GDM1 (cell line): Measurements from ENCODE around the gene PRKCE.

ENCODE experiments used
- DNase-seq: peaks from one replicate; lab custom pipeline; 2025; lab: John Stamatoyannopoulos, UW

Gene PRKCE

DNA sequence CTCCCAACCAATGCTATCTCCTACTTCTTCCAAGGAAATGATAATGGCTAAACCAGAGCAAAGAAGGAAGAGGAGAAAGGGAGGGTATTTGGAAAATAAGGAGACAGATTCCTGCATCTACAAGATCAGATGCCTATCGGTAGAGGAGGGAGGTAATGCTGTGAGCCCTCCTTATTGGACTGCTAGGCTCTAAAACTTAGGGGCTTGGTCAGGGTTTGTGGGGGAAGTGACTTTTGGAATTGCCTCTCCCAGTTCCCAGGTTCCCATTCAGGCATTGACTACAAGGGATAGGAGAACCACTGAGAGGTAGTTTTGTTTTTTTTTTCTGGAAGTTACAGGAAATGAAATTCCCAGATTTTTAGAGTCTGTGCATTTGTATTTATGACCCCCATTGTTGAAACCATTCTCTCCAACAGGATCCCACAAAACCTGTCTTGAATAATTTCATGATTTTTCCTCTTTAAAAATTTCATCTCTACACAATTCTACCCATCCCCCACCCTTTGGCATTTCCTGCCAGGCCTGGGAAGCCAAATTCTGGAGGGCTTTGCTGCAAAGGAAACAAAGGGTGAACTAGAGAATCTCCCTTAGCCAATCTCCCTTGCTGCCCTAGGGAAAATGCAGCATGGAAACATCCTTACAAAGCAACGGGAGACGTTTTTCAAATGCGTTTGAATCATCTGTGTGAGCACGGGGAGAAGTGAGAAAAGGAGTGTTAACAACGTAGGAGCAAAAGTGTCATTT is 363.6 kb downstream of the PRKCE start:
- no peak for DNase-seq

- DNase-seq: no peak
These were observed 364.2 kb downstream of the PRKCE start for GRCh38 chr2:46015671-46016070.

DNA sequence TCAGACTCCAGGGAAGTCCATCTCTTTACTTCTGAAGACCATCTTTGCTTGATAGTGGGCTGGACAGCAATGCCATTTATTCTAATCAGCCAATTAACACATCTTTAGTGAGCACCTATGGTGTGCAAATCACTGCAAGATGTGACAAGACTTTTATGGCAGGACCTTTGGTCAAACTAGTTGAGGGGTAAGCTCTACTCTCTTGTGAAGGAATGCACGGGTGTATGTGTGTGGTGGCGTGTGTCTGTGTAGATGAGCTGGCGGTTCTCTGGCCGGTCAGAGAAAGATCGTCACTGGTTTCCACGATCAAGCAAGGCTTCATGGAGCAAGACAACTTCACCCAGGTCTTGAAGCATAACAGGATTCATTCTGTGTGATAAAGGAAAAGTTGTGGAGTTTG is 364.6 kb downstream of the PRKCE start:
- no peak for DNase-seq

- no peak for DNase-seq
These were observed 367.5 kb downstream of the PRKCE start for GRCh38 chr2:46018773-46019591.

DNA sequence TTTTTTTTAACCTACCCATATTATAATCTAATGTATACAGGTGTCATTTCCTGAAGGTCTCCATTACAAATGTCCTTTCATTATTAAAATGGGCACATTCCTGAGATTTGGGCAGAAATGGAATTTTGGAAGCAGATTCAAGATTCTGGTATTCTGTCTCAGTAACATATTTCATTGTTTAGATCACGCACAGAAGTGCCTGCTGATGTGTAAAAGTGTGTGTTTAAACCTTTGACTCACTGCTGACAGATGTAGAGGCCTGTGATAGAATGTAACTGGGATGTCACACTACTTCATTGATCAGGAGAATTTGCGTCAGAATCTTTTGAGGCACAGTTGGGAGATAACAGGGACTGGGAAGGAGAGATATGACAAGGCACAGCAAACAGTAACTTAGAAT is 368.9 kb downstream of the PRKCE start:
- DNase-seq: no peak

DNA sequence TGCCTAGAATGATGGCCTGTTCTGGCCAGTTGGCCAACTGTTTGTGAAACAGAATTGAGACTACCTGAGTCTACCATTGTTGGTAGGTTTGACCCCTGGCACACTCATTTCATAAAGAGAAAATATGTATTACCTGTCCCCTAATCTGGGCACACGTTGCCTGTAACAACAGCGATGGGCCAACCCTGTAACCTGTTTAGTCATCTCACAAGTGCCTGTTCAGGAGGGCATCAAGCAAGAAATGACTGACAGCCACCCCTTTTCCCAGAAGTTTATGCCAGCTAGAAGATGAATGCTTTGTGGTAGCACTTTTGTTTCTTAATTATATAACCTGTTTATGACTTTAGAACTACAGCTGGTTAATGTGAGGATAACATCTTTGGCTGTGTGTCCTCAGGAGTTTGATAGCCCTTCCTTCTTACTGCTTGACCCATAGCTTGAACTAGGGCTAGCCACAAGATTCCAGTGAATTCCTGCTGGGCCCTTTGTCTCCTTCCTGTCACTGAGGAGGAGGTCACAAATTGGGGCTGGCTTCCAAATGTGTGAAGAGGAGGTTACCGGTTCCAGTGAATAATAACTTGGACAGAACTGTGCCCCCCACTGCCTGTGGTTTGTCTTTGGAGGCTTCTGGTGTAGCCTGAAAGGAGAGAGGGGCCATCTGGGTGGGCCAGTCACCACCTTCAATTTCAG is 371.8 kb downstream of the PRKCE start:
- no peak for DNase-seq

DNA sequence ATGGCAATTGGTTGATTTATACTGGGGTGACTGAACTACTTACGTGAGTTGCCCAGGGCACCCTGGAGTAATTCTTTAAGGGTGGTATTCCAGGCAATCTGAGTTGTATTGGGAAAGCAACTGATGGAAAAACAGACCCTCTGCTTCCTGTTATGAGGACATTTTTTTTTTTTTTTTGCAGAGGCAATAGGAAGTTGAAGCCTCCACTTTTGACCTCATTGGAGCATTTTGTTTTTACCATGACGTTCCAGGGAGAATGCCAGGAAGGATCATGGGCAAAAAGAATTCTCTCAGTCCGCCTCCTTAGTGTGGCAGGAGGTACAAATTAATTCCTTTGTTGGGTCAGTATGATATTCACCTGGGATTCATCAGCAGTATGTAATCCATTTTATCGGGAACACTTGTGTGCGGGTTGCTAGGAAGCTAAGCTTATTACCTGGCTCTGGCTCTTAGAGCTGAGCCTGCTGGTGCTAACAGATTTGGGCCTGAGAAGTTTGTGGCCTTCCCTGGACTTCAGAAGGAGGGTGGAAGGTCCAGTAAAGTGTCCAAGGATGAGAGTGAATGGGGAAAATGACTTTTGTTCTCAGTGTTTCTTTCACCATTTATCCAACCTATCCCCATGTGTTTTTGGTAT is 372.8 kb downstream of the PRKCE start:
- no peak for DNase-seq

DNA sequence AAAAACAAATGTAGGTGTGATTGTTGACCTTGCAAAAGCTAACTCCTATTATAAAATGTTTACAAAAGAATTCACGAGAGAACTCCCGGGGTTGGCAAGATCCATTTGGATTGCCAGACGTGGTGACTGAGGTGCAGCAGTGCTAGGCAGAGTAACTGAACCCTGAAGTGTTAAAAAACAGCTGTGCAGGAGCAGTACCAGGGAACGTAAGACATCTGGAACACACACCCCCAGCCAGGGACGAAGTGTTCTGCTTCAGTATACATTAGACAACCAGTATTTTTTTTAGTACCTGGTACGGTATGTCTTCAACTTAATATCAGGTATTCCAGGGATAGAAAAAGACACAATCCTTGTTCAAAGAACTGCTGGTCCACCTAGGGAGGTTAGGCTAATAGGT is 373.6 kb downstream of the PRKCE start:
- no peak for DNase-seq

DNA sequence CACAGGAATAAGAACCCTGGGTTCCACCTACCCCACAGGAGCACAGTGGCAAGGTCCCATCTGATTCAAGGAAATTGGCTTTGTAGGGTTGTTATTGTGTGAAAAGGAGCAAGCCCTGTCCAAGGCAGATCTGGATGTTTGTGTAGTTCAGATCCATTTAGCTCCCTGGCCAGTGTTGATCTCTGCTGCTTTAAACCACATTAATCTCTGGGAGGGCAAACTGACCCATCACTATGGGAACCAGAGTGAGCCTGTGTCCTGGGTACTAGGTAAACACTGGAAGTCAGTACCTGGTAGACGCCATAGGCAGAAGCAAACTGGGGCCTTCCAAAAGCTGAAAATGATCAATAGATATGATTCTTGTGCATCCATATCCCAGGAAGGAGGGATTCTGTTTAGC is 374.2 kb downstream of the PRKCE start:
- DNase-seq: no peak

- DNase-seq: no peak
These were observed 375.0 kb downstream of the PRKCE start for GRCh38 chr2:46026431-46026830.

DNA sequence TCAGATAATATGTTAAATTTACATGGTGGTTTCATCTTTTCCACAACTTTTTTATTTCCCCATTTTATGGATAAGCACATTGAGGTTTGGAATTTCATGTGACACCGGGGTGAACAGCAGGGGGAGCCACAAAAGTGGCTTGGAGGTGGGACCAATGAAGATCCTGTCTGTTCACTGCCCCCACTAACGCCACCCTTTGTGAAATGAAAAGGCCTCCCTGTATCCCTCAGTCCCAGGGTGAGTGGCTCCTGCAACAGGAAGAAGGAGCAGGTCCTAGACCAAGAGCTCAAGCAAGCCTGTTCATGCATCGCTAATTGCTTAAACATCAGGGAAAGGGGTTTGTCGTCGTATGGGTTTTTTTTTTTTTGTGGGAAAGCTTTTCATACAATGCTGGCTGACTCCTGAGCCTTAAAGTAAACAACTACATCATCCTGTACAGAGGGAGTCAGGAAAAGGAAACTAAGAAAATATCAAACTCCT is 377.9 kb downstream of the PRKCE start:
- DNase-seq: no peak

GRCh38 chr2:46030330-46030729 is 378.9 kb downstream of the PRKCE start:
- no peak for DNase-seq

DNA sequence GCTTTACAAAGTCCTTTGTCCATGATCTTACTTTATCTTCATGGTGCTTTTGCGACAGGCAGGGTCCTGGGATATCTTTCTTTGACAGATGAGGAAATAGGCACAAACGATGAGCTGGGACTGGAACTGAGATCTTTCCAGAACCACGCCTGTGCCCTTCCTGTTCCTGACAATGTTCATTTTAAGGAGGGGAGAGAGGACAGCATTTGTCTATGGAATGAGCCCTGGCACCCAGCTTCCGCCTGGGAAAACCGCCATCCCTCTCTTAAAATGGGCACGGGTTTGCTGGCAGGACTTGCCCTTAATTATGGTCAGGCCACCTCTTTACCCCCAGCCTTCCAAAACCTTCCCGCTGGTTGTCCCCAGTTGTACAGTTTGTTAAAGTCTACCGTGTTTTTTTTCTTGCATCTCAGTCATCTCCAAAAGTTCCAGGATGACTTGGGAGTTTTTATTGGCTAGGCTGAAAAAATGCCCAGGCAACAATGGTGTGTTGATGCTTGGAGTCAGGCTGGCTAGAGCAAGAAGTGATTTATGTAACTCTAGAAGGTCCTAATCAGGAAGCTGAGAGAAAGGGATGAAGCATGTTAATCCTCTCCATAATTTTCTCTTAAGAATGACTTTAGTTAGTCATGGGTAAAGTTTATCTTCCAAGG is 380.8 kb downstream of the PRKCE start:
- no peak for DNase-seq

DNA sequence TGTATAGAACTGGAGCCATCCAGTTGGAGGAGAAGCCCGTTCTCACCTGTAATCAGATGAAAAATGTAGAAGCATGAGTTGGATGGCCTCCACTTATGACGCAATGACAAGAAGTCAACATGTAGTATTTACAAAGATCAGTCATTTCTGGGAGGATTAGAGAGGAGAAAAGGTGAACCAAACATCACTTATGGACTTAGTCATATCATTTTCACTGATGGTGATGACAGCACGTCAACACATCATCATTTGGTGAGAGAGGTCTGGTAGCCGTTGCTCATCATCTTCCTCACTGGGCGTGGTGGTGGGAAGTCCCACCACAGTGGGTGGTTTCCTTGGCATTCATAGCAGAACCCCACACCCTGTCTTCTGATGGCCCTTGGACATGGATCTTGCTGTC is 381.5 kb downstream of the PRKCE start:
- no peak for DNase-seq

DNA sequence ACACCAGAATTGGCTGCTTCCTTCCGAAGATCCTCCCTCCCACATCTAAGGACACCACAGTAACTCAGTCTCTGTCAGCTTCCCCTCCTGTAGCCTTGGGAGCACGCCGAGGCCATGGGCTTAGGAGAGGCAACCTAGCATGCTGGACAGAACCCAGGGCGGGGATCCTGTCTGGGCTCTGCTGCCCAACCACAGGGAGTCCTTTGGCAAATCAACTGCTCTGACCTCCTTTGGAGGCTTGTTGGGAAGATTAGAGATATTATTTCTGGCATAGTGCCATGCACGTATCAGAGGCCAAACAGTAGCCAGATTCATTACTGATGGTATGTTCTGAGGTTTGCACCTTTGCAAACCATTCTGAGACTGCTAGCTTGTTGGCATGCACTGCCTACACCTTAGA is 383.1 kb downstream of the PRKCE start:
- no peak for DNase-seq

DNA sequence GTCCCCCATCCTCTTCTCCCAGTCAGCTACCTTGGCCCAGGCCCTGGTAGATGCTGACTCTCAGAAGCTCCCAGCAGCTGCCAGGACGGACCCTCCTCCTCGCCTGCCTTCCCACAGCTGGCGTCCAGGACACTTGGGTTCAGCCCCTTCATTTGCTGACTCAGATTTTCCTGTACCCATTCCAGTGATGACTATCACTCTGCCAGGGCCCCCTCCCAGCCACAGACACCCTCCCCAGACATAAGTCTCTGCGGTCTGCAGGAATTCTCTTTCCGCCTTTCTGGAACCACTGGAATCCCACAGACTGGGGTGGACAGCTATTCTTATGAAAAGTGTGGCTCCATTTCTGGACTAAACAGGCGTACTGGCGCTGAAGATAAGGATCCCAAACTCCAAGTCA is 385.5 kb downstream of the PRKCE start:
- DNase-seq: no peak

DNA sequence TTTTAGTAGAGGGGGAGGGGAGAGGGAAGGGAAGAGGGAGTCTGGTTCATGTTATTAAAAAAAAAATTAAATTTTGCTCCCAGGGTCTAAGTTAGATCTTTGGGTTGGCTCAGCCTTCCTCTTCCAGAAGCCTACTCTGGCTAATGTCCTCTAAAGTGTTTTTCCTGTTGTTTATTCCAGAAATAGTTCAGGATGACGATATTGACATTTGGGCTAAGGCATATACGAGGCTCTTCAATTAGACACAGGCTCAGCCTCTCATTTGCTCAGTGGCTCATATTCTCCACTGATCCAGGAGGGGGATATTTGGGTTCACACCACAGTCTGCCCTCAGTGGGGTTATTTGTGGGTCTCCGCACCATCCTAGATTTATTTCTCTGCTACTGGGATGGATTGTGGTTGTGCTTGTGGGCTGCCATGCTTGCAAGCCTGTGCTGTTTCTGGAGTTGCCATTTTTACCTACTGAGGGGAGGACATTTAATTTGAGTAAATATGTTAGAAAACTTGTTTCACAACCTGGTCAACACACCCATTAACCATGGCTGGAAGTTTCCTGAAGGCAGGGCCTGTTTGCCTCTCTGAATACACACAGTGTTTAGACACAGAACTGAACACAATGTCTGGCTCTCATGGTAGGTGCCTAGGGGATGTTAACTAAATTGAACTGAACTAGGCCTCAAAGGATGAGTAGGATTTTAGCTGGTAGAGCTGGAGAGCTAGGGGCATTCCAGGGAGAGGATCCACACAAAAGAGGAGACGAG is 388.2 kb downstream of the PRKCE start:
- DNase-seq: no peak

DNA sequence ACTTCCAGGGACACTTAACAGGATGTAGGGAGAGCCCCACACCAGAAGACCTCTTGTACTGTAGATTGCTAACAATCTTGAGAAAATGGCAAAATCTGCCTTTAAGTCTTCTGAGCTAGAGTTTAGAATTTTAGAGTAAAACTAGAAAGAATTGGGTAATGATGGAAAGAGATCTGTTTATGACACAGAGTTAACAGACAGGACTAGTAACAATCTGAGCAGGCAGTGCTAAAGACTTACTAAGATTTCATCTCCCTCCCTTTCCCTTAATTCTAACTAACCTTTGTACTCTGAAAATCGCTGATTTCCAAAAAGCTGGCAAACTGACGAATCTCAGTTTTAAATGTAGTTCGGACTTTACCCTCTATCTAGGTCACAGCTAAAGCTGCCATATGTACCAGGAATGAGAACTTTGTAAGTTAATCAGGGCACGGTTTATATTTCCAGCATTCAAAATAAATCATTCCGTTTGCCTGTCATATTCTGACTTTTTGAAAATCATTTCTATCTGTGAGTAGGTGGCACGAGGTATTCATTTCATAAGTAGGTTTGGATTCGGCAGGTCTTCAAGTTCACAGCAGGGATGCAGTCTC is 389.2 kb downstream of the PRKCE start:
- no peak for DNase-seq

GRCh38 chr2:46041434-46041833 is 390.0 kb downstream of the PRKCE start:
- DNase-seq: no peak

- DNase-seq: no peak
These were observed 390.7 kb downstream of the PRKCE start for GRCh38 chr2:46042207-46042637.

DNA sequence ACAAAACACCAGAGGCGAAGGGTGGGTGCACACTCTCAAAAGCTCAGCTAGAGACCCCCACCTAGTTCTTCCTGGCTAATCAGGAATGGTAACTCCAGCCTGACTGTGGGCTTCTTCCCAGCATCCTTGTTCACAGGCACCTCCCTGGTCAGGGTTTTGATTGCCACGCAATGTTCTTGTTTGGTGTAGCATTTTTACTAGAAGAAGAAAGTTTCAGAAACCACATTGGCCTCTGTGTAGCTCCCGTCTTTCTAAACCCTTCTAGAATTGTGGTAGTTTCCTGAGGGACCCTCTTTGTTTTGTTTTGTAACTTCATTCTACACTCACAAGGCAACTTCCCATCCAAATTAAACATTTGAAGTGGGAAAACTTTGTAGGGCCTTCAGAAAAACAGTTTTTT is 391.2 kb downstream of the PRKCE start:
- DNase-seq: no peak
